HepG2 (cell line): ENCODE results near the gene SLC23A2. TPM values are rescaled to one million over a fixed set of nuclear protein-coding genes. Genes with fewer than 3 reads are reported as not detected.

Experiments used
- AKAP8 ChIP-seq: sonication (generic); formaldehyde crosslinking; IDR thresholded peaks from 2 replicates; pipeline ENCODE4 v1.5.1; 2020; ENCODE audit warnings: mild to moderate bottlenecking, missing genetic modification reagents
- CHD2 ChIP-seq: IDR thresholded peaks from 2 replicates; pipeline ENCODE4 v1.6.1; 2011; ENCODE audit warnings: low read depth, low read length, improper control_type of control experiment
- HDAC2 ChIP-seq: sonication (generic); formaldehyde crosslinking; IDR thresholded peaks from 2 replicates; pipeline ENCODE4 v1.4.0; 2020; ENCODE audit warnings: missing genetic modification reagents
- JUN ChIP-seq: sonication (generic); formaldehyde crosslinking; IDR thresholded peaks from 2 replicates; pipeline ENCODE4 v1.4.0; 2020; ENCODE audit warnings: mild to moderate bottlenecking, missing genetic modification reagents
- KLF9 ChIP-seq: IDR thresholded peaks from 2 replicates; pipeline ENCODE4 v1.6.1; 2016; ENCODE audit warnings: low read depth
- NFIB ChIP-seq: sonication (generic); formaldehyde crosslinking; IDR thresholded peaks from 2 replicates; pipeline ENCODE4 v1.9.0; 2021; ENCODE audit warnings: missing genetic modification reagents, mild to moderate bottlenecking, borderline replicate concordance
- RCOR2 ChIP-seq: IDR thresholded peaks from 2 replicates; pipeline ENCODE4 v1.6.1; 2016; ENCODE audit warnings: missing biosample characterization, missing genetic modification reagents
- SALL1 ChIP-seq: sonication (generic); formaldehyde crosslinking; IDR thresholded peaks from 2 replicates; pipeline ENCODE4 v1.8.0; 2022; ENCODE audit warnings: mild to moderate bottlenecking, missing genetic modification reagents
- SMYD3 ChIP-seq: sonication (generic); formaldehyde crosslinking; IDR thresholded peaks from 2 replicates; pipeline ENCODE4 v1.8.1; 2023; ENCODE audit warnings: mild to moderate bottlenecking, missing genetic modification reagents
- SRY ChIP-seq: sonication (generic); formaldehyde crosslinking; IDR thresholded peaks from 2 replicates; pipeline ENCODE4 v1.8.0; 2022; ENCODE audit warnings: mild to moderate bottlenecking, missing genetic modification reagents
- SUZ12 ChIP-seq: fragments of 150-350 bp; IDR thresholded peaks from 2 replicates; pipeline ENCODE4 v1.6.1; 2014; ENCODE audit warnings: low read depth, low read length
- THAP11 ChIP-seq: IDR thresholded peaks from 2 replicates; pipeline ENCODE4 v1.6.1; 2016; ENCODE audit warnings: missing biosample characterization, missing genetic modification reagents
- U2AF2 ChIP-seq: fragments of 200-400 bp; formaldehyde crosslinking; IDR thresholded peaks from 2 replicates; pipeline ENCODE4 v1.6.1; 2017; ENCODE audit warnings: low read depth, mild to moderate bottlenecking, low read length
- YY1 ChIP-seq: IDR thresholded peaks from 2 replicates; pipeline ENCODE4 v1.6.1; 2011; ENCODE audit warnings: low read length, low read depth, moderate library complexity, mild to moderate bottlenecking; ENCODE audit not compliant: insufficient read depth, insufficient replicate concordance
- ZNF136 ChIP-seq: sonication (generic); formaldehyde crosslinking; IDR thresholded peaks from 2 replicates; pipeline ENCODE4 v1.8.1; 2022; ENCODE audit warnings: low read depth, mild to moderate bottlenecking, moderate library complexity, missing genetic modification reagents
- ZNF143 ChIP-seq: sonication (generic); formaldehyde crosslinking; IDR thresholded peaks from 2 replicates; pipeline ENCODE4 v1.4.0; 2020; ENCODE audit warnings: missing genetic modification reagents
- ZNF367 ChIP-seq: sonication (generic); formaldehyde crosslinking; IDR thresholded peaks from 2 replicates; pipeline ENCODE4 v1.4.0; 2020; ENCODE audit warnings: missing genetic modification reagents, borderline replicate concordance
- ZNF451 ChIP-seq: sonication (generic); formaldehyde crosslinking; IDR thresholded peaks from 2 replicates; pipeline ENCODE4 v1.5.0; 2020; ENCODE audit warnings: mild to moderate bottlenecking, missing genetic modification reagents
- ZNF703 ChIP-seq: sonication (generic); formaldehyde crosslinking; IDR thresholded peaks from 2 replicates; pipeline ENCODE4 v1.5.1; 2020; ENCODE audit warnings: missing genetic modification reagents, mild to moderate bottlenecking, moderate library complexity, borderline replicate concordance
- ZNF761 ChIP-seq: sonication (generic); formaldehyde crosslinking; conservative IDR thresholded peaks from 2 replicates; pipeline ENCODE4 v1.4.0; 2020; ENCODE audit warnings: mild to moderate bottlenecking, missing genetic modification reagents
- ZNF768 ChIP-seq: sonication (generic); formaldehyde crosslinking; IDR thresholded peaks from 2 replicates; pipeline ENCODE4 v1.4.0; 2020; ENCODE audit warnings: missing genetic modification reagents
- ZNF776 ChIP-seq: sonication (generic); formaldehyde crosslinking; IDR thresholded peaks from 2 replicates; pipeline ENCODE4 v1.4.0; 2020; ENCODE audit warnings: mild to moderate bottlenecking, missing genetic modification reagents
- ZNF780A ChIP-seq: sonication (generic); formaldehyde crosslinking; IDR thresholded peaks from 2 replicates; pipeline ENCODE4 v1.8.0; 2022; ENCODE audit warnings: mild to moderate bottlenecking, missing genetic modification reagents, moderate library complexity
- polyA plus RNA-seq, 8 experiments: library from polyadenylated mRNA; depleted of rRNA in 3 of 8; stranded (reverse) in 7 of 8; unstranded in 1 of 8; fragments of >200 nt; fragmentation: Illumina TruSeq in 4 of 8; extraction: Trizol in 4 of 8; gene quantifications; 2 replicates each; pipeline versions ENCODE4 v1.2.1 to v1.2.3, GENCODE V29; 2011 to 2016; ENCODE audit warnings: low read depth in 4 of 8, missing spikeins in 1 of 8, mixed read lengths in 1 of 8; ENCODE audit not compliant: insufficient read depth in 1 of 8
- total RNA-seq, 5 experiments: library from RNA; depleted of rRNA; stranded (reverse); fragments of >200 nt; fragmentation: Illumina TruSeq; extraction: Trizol; gene quantifications; 2 replicates each; pipeline ENCODE4 v1.2.3, GENCODE V29; 2016; ENCODE audit warnings: low read depth in 1 of 5
- TF ChIP-seq, protein P1 (sequence below): IDR thresholded peaks from 2 replicates; pipeline ENCODE4 v1.6.1; 2016; ENCODE audit warnings: missing compliant biosample characterization, missing genetic modification reagents, borderline replicate concordance
- TF ChIP-seq, protein P2 (sequence below): sonication (generic); formaldehyde crosslinking; IDR thresholded peaks from 2 replicates; pipeline ENCODE4 v1.8.1; 2022; ENCODE audit warnings: mild to moderate bottlenecking, missing genetic modification reagents
- TF ChIP-seq, protein P3 (sequence below): IDR thresholded peaks from 2 replicates; pipeline ENCODE4 v1.6.1; 2016; ENCODE audit warnings: missing compliant biosample characterization, missing genetic modification reagents, borderline replicate concordance
- TF ChIP-seq, protein P4 (sequence below): IDR thresholded peaks from 2 replicates; pipeline ENCODE4 v1.6.1; 2016

Gene SLC23A2
- total and polyA plus RNA-seq, 2 of the 13 experiments (the other 11 are each of a cell fraction or from before 2014, with no cell fraction given) = 42.2 to 51.2 TPM

DNA sequence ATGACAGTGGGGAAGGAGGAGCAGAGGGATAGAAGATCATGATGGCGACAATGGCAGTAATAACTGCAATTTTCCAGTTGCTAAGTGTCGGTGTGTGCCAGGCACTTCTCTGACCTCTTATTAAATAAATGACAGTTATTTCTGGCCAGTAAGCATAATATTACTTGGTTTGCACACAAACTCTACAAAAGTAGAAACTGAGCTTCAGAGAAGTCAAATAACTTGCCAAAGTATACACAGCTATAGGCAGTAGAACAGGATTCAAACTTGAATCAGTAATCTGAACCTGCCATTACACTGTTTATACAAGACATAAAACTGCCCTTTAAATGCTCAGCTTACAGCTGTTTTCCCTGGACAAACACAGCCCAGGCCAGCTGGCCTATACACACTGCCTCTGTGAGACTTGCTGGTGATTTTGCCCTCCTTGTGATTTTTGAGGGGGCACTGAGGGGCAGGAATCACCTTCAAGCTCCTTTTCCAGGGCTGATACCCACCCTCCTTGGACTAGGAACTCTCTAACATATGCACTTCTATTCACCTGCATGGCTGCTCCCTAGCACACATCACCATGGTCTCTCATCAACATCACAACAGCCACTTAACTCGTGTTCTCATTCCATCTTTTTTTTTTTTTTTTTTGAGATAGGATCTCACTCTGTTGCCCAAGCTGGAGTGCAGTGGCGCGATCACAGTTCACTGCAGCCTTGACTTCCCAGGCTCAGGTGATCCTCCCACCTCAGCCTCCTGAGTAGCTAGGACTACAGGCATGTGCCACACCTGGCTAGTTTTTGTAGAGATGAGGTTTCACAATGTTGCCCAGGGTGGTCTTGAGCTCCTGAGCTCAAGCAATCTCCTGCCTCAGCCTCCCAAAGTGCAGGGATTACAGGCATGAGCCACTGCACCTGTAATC is 63.6 kb downstream of the SLC23A2 start (continued):
- TF ChIP-seq CHD2 (no peak), HDAC2 (CRISPR knock-in tag) (peak; percentile 40; the same call in 1 of the 2 replicates), AKAP8 (CRISPR knock-in tag) (no peak), RCOR2 (no peak), SALL1 (CRISPR knock-in tag) (peak; percentile 64), SRY (CRISPR knock-in tag) (no peak), ZNF780A (CRISPR knock-in tag) (no peak), ZNF451 (CRISPR knock-in tag) (no peak), NFIB (no peak), ZNF703 (CRISPR knock-in tag) (no peak), ZNF768 (CRISPR knock-in tag) (no peak; the same call in 1 of the 2 replicates), KLF9 (CRISPR knock-in tag) (no peak), ZNF776 (CRISPR knock-in tag) (no peak), JUN (CRISPR knock-in tag) (no peak), ZNF143 (CRISPR knock-in tag) (no peak), ZNF136 (no peak), ZNF761 (CRISPR knock-in tag) (no peak), SUZ12 (no peak), YY1 (no peak), ZNF367 (CRISPR knock-in tag) (peak; percentile 99), THAP11 (CRISPR knock-in tag) (no peak; the same call in 1 of the 2 replicates), SMYD3 (CRISPR knock-in tag) (no peak), U2AF2 (no peak)
- TF ChIP-seq, protein P1, sequence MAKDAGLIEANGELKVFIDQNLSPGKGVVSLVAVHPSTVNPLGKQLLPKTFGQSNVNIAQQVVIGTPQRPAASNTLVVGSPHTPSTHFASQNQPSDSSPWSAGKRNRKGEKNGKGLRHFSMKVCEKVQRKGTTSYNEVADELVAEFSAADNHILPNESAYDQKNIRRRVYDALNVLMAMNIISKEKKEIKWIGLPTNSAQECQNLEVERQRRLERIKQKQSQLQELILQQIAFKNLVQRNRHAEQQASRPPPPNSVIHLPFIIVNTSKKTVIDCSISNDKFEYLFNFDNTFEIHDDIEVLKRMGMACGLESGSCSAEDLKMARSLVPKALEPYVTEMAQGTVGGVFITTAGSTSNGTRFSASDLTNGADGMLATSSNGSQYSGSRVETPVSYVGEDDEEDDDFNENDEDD (CRISPR knock-in tag) = no peak
- TF ChIP-seq, protein P2, sequence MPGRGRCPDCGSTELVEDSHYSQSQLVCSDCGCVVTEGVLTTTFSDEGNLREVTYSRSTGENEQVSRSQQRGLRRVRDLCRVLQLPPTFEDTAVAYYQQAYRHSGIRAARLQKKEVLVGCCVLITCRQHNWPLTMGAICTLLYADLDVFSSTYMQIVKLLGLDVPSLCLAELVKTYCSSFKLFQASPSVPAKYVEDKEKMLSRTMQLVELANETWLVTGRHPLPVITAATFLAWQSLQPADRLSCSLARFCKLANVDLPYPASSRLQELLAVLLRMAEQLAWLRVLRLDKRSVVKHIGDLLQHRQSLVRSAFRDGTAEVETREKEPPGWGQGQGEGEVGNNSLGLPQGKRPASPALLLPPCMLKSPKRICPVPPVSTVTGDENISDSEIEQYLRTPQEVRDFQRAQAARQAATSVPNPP = no peak
- TF ChIP-seq, protein P3, sequence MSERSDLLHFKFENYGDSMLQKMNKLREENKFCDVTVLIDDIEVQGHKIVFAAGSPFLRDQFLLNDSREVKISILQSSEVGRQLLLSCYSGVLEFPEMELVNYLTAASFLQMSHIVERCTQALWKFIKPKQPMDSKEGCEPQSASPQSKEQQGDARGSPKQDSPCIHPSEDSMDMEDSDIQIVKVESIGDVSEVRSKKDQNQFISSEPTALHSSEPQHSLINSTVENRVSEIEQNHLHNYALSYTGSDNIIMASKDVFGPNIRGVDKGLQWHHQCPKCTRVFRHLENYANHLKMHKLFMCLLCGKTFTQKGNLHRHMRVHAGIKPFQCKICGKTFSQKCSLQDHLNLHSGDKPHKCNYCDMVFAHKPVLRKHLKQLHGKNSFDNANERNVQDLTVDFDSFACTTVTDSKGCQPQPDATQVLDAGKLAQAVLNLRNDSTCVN (CRISPR knock-in tag) = peak; percentile 33; the same call in 1 of the 2 replicates
- TF ChIP-seq, protein P4, sequence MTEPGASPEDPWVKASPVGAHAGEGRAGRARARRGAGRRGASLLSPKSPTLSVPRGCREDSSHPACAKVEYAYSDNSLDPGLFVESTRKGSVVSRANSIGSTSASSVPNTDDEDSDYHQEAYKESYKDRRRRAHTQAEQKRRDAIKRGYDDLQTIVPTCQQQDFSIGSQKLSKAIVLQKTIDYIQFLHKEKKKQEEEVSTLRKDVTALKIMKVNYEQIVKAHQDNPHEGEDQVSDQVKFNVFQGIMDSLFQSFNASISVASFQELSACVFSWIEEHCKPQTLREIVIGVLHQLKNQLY (CRISPR knock-in tag) = no peak
